ENCODE results near the gene CCSER1. TPM values are rescaled to one million over a fixed set of nuclear protein-coding genes. Genes with fewer than 3 reads are reported as not detected.
"Not testable (repeated sequence)": the region's sequence is repeated elsewhere in the genome, so short reads cannot be mapped to it uniquely, and the experiment has no call there.

CCSER1 gene
- total RNA-seq, 1 experiment from 2014 or later: not detected

GRCh38 chr4:91057871-91058270 is 930.7 kb downstream of the CCSER1 start:
- no peak for DNase-seq (ENCODE audit: low spot score)

GRCh38 chr4:91058345-91058744 is 931.2 kb downstream of the CCSER1 start:
- DNase-seq (ENCODE audit: low spot score): no peak

GRCh38 chr4:91064157-91064853 is 937.1 kb downstream of the CCSER1 start:
- DNase-seq (ENCODE audit: low spot score): peak; percentile 85

- DNase-seq (ENCODE audit: low spot score): no peak
These were observed 937.9 kb downstream of the CCSER1 start for GRCh38 chr4:91065117-91065516.

GRCh38 chr4:91070736-91071135 is 943.5 kb downstream of the CCSER1 start:
- no peak for DNase-seq (ENCODE audit: low spot score)

- no peak for DNase-seq (ENCODE audit: low spot score)
These were observed 949.0 kb downstream of the CCSER1 start for GRCh38 chr4:91076147-91076546.

GRCh38 chr4:91085961-91086360 is 958.8 kb downstream of the CCSER1 start:
- no peak for DNase-seq (ENCODE audit: low spot score)

GRCh38 chr4:91087743-91088142 is 960.5 kb downstream of the CCSER1 start:
- DNase-seq (ENCODE audit: low spot score): no peak

GRCh38 chr4:91089178-91089577 is 962.0 kb downstream of the CCSER1 start:
- no peak for DNase-seq (ENCODE audit: low spot score)

- no peak for DNase-seq (ENCODE audit: low spot score)
These were observed 965.3 kb downstream of the CCSER1 start for GRCh38 chr4:91092398-91092980.

- DNase-seq (ENCODE audit: low spot score): not testable (repeated sequence)
These were observed 967.0 kb downstream of the CCSER1 start for GRCh38 chr4:91094220-91094619.

GRCh38 chr4:91099666-91100065 is 972.5 kb downstream of the CCSER1 start:
- DNase-seq (ENCODE audit: low spot score): no peak

GRCh38 chr4:91108751-91109150 is 981.6 kb downstream of the CCSER1 start:
- DNase-seq (ENCODE audit: low spot score): no peak

- DNase-seq (ENCODE audit: low spot score): no peak
These were observed 984.4 kb downstream of the CCSER1 start for GRCh38 chr4:91111556-91111955.

GRCh38 chr4:91113130-91113706 is 986.0 kb downstream of the CCSER1 start:
- peak; percentile 32 for DNase-seq (ENCODE audit: low spot score)

GRCh38 chr4:91114386-91114785 is 987.2 kb downstream of the CCSER1 start:
- DNase-seq (ENCODE audit: low spot score): no peak

GRCh38 chr4:91116861-91117260 is 989.7 kb downstream of the CCSER1 start:
- peak; percentile 25 for DNase-seq (ENCODE audit: low spot score)

- no peak for DNase-seq (ENCODE audit: low spot score)
These were observed 991.4 kb downstream of the CCSER1 start for GRCh38 chr4:91118597-91118996.

GRCh38 chr4:91123742-91124141 is 996.5 kb downstream of the CCSER1 start:
- DNase-seq (ENCODE audit: low spot score): no peak

GRCh38 chr4:91127192-91127591 is 1000.0 kb downstream of the CCSER1 start:
- DNase-seq (ENCODE audit: low spot score): no peak

GRCh38 chr4:91127831-91128230 is 1000.6 kb downstream of the CCSER1 start:
- no peak for DNase-seq (ENCODE audit: low spot score)

GRCh38 chr4:91128519-91128918 is 1001.3 kb downstream of the CCSER1 start:
- DNase-seq (ENCODE audit: low spot score): no peak

- no peak for DNase-seq (ENCODE audit: low spot score)
These were observed 1019.9 kb downstream of the CCSER1 start for GRCh38 chr4:91147067-91147466.
